Coronary artery (tissue), 2 donors: ENCODE measurements around the gene RUFY1.

Experiments
- DNase-seq: peaks from one replicate; pipeline ENCODE4 v3.0.0-alpha.2; 2017; ENCODE audit warnings: low spot score
- H3K27ac ChIP-seq, 2 donors: fragments of 200-600 bp; sonication (generic); one replicate each; pipeline ENCODE4 v1.5.1; 2016 to 2019
- H3K4me3 ChIP-seq: fragments of 200-600 bp; sonication (generic); 2 replicates; pipeline ENCODE4 v1.5.1; 2016; ENCODE audit warnings: mild to moderate bottlenecking, moderate library complexity
- CTCF ChIP-seq: fragments of 200-600 bp; sonication (generic); IDR thresholded peaks from one replicate; pipeline ENCODE4 v1.5.1; 2019; ENCODE audit warnings: antibody characterized with exemption

RUFY1 gene

GRCh38 chr5:179610903-179611265 lies 60.5 kb downstream of the RUFY1 start:
- Histone ChIP-seq H3K4me3 (no peak overlapping the region), H3K27ac (peak overlapping the region in 1 of 2 donors; percentile 44)
- DNase-seq: no peak
- no peak for TF ChIP-seq CTCF

GRCh38 chr5:179612577-179613459 lies 62.5 kb downstream of the RUFY1 start:
- TF ChIP-seq CTCF: no peak
- DNase-seq: no peak
- Histone ChIP-seq H3K4me3 (no peak overlapping the region), H3K27ac (no peak overlapping the region)

- H3K27ac ChIP-seq: no peak overlapping the region
- no peak for TF ChIP-seq CTCF
- DNase-seq: no peak
- no peak overlapping the region for H3K4me3 ChIP-seq
Observed at GRCh38 chr5:179613460-179614071, 63.2 kb downstream of the RUFY1 start.

- TF ChIP-seq CTCF: no peak
- Histone ChIP-seq H3K4me3 (no peak overlapping the region), H3K27ac (no peak overlapping the region)
- DNase-seq: no peak
Observed at GRCh38 chr5:179614745-179615144, 64.4 kb downstream of the RUFY1 start.

GRCh38 chr5:179615203-179615602 lies 64.8 kb downstream of the RUFY1 start:
- Histone ChIP-seq H3K4me3 (no peak overlapping the region), H3K27ac (no peak overlapping the region)
- no peak for DNase-seq
- no peak for TF ChIP-seq CTCF

GRCh38 chr5:179616002-179616594 lies 65.7 kb downstream of the RUFY1 start:
- no peak for TF ChIP-seq CTCF
- H3K27ac ChIP-seq: no peak overlapping the region
- no peak for DNase-seq
- no peak overlapping the region for H3K4me3 ChIP-seq

- Histone ChIP-seq H3K27ac (no peak overlapping the region), H3K4me3 (no peak overlapping the region)
- TF ChIP-seq CTCF: no peak
- DNase-seq: no peak
Observed at GRCh38 chr5:179617930-179618329, 67.6 kb downstream of the RUFY1 start.
